GM21423 (cell line): ENCODE results near the gene CD4.

Source experiments
- ATAC-seq: cut with Tn5 transposase; IDR thresholded peaks from one replicate; pipeline ENCODE4 v1.9.1; 2021; ENCODE audit warnings: mild to moderate bottlenecking, moderate library complexity; ENCODE audit not compliant: unreplicated experiment

CD4 gene

DNA sequence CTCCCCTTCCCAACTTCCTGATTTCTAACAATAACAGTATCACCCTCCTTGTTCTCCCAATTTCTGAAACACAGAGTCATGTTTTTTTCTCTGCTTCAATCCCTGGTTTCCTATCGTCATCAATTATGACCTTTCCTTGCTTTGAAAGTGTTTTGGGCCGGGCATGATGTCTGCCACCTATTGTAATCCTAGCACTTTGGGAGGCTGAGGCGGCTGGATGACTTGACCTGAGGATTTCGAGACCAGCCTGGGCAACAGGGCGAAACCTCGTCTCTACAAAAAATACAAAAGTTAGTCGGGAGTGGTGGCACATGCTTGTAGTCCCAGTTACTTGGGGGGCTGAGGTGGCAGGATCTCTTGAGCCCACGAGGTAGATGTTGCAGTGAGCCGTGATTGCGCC lies 19.7 kb downstream of the CD4 start:
- ATAC-seq: no peak

DNA sequence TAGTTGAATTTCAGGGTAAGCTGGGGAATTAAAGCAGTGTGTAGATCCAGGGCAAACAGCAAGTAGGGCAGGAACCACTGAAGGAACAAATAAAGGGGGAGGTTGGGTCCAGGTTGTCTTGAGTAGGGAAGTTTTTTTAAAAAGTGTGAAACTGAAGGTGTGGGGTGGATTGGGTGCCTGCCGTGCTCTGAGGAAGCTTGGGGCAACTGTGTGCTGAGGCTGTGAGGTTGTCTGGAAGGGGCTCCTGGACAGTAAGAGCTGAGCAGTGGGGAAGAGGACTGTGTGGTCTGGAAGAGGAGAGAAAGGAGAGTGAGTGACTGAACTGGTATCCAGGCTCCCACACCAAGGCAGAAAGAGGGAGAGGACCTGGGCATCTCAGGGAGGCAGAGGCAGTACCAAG lies 21.4 kb downstream of the CD4 start:
- no peak for ATAC-seq

DNA sequence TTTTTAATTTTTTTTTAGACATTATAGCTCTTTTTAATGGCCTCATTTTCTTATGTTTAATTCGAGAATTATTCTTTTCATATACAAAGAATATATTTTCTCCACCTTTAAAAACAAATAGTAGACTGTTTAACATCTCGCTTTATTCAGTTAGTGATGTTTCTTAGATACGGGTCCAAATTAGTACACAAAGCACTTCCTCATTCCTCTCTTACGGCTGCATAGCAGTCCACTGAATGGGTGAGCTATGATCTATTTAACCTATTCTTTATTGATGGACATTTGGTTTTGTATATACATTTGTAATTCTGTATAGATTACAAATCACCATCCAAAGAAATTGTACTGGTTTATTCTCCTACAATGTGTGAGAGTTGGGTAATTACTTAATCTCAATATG lies 24.0 kb downstream of the CD4 start:
- no peak for ATAC-seq

DNA sequence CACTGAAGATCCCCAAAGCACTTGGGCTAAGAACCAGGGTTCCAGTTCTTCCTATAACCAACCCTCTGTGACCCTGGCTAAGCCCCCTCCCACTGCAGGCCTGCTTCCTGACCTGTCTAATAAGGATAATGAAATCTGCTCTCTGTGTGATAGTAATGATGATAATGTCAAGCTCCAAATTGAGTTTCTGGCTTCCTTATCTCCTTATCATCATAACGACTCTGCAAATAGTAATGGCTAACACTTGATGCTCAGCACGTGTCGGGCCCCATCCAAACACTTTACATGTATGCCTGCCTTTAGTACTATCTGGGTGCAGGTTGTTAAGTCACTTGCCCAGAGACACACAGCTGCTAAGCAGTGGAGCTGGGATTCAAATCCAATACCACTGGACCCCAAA lies 27.3 kb downstream of the CD4 start:
- no peak for ATAC-seq

DNA sequence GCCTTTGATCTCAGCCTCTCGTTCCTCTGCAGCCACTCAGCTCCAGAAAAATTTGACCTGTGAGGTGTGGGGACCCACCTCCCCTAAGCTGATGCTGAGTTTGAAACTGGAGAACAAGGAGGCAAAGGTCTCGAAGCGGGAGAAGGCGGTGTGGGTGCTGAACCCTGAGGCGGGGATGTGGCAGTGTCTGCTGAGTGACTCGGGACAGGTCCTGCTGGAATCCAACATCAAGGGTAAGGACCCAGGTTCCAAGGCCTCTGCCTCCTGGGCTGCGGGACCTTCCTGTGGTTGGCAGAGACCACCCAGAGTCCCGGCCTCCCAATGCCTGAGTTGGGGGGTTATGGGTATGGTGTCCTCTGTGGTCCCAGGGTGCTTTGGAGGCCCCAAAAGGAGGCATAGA lies 27.8 kb downstream of the CD4 start:
- ATAC-seq: no peak

DNA sequence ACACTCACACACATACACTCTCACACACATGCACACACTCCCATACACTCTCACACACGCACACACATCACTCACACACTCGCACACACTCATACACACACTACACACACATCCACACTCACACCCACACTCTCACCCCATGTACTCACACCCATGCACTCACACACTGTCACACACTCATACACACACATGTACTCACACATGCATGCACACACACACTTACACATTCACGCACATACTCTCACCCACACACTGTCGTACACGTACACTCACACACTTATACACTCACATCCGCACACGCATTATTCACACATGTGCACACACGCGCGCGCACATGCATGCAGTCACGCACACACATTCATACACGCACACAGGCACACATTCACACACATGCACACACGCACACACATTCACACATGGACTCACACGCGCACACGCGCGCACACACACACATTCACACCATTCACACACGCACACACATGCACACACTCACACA lies 28.4 kb downstream of the CD4 start:
- ATAC-seq: no peak

DNA sequence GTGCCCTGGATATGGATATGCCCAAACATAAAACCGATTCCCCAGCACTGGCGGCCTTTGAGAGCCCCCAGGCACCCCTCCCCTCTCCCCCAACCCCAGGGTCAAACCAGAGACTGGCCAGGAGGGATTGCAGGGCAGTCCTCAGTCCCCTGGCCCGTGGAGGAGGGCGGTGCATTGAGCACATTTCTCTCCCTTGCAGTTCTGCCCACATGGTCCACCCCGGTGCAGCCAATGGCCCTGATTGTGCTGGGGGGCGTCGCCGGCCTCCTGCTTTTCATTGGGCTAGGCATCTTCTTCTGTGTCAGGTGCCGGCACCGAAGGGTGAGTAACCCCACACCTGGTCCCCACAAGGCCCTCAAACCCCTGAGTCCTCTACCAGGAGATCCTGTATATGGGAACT lies 28.9 kb downstream of the CD4 start:
- no peak for ATAC-seq

DNA sequence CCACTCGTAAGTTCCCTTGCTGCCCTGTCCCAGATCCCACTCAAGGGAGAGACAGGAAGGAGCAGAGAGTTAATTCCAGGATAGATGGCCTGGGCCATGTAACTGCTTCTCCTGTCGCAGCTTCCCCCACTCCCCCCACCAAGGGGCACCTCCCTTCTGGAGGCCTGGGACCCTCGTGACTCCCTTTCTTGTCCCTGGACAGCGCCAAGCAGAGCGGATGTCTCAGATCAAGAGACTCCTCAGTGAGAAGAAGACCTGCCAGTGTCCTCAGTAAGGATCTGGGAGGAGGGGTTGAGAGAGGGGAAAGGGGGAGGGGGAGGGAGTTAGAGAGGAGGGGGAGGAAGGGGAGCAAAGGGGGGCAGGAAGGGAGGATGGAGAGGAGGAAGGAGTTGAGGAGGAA lies 29.3 kb downstream of the CD4 start:
- ATAC-seq: no peak

DNA sequence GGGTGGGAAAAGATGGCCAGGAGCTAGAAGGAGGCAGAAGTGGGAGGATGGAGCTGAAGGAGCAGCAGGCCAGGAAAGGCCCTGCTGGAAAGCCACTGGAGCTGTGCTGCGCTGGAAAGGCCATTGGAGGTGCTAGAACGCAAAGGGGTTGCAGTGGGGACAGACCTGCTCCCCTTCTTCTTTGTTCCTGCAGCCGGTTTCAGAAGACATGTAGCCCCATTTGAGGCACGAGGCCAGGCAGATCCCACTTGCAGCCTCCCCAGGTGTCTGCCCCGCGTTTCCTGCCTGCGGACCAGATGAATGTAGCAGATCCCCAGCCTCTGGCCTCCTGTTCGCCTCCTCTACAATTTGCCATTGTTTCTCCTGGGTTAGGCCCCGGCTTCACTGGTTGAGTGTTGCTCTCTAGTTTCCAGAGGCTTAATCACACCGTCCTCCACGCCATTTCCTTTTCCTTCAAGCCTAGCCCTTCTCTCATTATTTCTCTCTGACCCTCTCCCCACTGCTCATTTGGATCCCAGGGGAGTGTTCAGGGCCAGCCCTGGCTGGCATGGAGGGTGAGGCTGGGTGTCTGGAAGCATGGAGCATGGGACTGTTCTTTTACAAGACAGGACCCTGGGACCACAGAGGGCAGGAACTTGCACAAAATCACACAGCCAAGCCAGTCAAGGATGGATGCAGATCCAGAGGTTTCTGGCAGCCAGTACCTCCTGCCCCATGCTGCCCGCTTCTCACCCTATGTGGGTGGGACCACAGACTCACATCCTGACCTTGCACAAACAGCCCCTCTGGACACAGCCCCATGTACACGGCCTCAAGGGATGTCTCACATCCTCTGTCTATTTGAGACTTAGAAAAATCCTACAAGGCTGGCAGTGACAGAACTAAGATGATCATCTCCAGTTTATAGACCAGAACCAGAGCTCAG lies 30.0 kb downstream of the CD4 start:
- ATAC-seq: no peak

DNA sequence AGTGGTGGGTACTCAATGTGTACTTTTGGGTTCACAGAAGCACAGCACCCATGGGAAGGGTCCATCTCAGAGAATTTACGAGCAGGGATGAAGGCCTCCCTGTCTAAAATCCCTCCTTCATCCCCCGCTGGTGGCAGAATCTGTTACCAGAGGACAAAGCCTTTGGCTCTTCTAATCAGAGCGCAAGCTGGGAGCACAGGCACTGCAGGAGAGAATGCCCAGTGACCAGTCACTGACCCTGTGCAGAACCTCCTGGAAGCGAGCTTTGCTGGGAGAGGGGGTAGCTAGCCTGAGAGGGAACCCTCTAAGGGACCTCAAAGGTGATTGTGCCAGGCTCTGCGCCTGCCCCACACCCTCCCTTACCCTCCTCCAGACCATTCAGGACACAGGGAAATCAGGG lies 30.8 kb downstream of the CD4 start:
- ATAC-seq: no peak

DNA sequence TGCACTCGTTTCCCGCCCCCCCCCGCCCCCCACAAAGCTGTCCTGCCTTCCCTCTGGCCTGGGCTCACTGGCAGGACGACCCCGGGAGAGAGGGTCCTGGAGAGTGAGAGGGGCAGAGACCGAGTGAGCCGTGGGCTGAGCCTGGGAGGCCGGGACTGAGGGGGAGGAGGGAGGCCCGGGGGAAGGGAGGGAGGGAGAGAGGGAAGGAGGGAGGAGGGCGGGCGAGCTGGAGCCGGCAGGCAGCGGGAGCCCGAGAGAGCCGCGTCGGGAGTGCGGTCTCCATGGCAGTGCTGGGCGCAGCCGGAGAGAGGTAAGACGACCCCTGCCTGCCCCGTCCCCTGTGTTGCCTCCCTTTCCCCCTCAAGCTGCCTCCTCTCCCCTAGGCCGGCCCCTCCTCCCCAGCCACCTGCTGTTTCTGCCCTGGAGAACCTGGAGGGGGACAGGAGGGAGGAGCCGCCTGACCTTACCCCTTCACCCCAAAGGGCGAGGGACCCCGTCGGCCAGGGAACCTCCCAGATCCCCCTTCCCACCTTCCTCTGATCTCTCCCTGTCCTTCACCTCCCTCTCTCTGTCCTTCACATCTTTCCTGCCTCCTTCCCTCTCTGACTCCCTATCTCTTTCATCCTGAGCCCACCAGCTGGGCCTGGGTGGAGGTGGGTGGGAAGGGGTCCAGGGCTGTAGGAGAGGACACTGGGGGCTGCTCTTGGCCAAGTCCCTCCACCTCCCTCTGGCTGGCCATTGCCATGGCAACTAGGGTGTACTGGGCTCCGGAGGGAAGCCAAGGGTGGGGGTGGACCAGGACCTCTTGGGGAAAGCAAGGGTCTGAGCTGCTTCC lies 32.5 kb downstream of the CD4 start, which contains the start of gene GPR162:
GPR162 (plus strand) TSS at position 231 of the 835 bp plus-strand sequence. CDS start 2,078 bp downstream, outside the sequence.
- ATAC-seq: no peak

DNA sequence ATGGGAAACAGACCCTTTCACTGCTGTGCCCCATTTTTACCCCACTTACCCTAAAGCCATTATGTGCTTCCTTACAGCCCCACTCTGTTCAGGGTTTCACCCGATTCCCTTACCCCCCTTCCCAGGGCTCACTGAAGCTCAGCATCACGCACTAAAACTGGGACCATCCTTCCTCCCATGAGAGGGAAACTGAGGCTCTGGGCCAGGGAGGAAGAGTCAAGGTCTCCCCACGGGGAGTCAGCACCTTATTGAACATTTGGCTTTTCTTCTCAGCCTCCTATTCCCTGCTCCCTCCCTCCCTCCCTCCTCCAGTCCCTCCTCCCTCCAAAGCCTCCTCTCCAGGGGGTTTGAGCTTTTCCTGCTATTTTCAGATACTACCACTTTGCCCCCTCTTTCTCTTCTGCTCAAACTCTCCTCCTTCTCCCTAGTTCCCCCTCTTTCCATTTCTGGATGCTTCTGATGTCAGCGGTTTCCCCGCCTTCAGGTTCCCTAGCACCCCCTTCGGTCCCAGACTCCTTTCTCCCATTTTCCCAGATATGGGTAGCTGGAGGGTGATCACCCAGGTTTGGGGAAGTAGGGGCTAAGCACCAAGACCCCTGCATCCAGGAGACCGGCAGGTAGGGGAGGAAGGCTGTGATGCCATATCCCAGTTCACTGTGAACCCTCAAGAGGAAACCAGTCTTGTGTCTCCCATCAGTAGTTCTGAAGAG lies 33.3 kb downstream of the CD4 start:
- no peak for ATAC-seq

DNA sequence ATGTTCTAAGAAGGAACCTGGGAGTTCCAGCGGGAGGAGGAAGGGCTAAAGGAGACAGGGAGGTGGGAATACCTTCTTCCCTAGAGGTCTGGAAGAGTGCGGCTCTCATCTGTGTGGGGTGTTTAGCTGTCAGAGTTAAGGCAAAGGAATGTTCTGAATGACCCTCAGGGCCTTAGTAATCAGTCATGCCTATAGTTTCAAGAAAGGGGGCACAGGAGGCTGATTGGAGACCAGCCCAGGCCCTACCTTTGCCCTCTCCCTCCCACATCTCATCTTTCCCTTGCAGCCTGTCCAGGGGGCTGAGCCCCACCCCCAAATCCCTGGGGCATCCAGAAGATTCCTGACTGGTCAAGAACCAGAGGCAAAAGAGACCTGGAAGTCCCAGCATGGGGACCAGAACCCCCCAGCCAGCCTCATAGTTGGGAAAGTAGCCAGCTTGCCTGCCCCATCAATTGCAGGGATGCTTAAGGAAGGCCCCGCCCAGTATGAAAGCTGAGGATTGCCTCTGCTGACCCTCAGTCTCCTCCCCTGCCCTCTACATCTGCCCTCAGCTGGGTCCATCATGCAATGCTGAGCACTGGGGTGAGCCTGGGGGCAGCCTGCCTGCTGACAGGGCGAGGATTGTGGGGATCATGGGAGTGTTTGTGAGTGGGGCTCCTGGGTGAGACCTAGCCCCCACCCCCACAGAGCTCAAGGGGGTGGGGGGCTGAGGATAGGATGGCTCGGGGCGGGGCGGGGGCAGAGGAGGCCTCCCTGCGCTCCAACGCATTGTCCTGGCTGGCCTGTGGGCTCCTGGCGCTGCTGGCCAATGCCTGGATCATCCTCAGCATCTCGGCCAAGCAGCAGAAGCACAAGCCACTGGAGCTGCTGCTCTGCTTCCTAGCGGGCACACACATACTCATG lies 34.1 kb downstream of the CD4 start:
- ATAC-seq: no peak

DNA sequence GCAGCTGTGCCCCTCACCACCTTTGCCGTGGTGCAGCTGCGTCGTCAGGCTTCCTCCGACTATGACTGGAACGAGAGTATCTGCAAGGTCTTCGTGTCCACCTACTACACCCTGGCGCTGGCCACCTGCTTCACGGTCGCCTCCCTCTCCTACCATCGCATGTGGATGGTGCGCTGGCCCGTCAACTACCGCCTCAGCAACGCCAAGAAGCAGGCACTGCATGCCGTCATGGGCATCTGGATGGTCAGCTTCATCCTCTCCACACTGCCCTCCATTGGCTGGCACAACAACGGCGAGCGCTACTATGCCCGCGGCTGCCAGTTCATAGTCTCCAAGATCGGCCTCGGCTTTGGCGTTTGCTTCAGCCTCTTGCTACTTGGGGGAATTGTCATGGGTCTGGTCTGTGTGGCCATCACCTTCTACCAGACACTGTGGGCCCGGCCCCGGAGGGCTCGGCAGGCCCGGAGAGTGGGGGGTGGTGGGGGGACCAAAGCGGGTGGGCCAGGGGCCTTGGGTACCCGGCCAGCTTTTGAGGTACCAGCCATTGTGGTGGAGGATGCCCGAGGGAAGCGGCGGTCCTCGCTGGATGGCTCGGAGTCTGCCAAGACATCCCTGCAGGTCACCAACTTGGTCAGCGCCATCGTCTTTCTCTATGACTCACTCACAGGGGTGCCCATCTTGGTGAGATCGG lies 34.9 kb downstream of the CD4 start:
- no peak for ATAC-seq

DNA sequence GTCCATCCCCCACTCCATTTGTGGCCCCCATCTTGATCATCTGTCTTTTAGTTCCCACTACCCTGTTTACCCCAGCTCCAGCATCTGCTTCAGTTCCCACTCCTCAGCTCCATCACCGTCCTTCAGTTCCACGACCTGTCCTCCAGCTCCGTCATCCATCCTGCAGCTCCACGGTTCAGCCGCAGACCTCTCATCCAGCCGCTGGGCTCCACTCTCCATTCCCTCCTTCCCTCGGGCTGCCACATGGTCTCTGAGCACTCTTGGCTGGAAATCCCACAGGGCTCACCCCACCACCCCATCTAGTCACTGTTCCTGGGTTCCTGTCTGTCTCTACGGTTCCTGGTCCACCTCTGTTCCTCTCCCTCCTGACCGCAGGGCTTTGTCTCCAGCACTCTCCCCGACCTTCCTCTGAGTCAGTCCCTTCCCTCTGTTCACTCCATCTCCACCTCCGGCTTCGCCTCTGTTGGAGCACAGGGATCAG lies 35.6 kb downstream of the CD4 start:
- no peak for ATAC-seq

DNA sequence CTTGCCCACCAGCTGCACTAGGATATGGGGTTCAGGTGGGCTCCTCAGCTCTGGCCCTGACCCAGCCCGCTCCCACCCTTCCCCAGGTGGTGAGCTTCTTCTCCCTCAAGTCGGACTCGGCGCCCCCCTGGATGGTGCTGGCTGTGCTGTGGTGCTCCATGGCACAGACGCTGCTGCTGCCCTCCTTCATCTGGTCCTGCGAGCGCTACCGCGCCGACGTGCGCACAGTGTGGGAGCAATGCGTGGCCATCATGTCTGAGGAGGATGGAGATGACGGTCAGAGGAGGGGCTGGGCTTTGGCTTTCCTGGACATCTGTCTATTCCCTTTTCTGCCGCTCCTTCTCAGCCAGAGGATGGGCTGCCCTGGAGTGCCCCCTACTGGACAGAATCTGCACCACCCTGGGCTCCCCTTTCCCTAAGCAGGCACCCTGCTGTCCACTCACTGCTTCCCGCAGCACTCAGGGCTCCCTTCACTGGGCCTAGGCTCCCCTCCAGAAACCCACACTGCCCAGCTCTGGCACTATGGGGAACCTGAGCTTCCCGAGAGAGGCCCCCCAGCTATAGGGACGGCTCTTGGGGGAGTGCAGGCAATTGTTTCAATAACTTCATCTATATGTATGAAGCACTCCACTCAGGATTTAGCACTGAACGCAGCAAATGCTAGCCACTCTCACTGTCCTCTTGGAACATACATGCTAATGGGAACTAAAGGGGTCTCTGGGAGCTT lies 36.2 kb downstream of the CD4 start:
- no peak for ATAC-seq

DNA sequence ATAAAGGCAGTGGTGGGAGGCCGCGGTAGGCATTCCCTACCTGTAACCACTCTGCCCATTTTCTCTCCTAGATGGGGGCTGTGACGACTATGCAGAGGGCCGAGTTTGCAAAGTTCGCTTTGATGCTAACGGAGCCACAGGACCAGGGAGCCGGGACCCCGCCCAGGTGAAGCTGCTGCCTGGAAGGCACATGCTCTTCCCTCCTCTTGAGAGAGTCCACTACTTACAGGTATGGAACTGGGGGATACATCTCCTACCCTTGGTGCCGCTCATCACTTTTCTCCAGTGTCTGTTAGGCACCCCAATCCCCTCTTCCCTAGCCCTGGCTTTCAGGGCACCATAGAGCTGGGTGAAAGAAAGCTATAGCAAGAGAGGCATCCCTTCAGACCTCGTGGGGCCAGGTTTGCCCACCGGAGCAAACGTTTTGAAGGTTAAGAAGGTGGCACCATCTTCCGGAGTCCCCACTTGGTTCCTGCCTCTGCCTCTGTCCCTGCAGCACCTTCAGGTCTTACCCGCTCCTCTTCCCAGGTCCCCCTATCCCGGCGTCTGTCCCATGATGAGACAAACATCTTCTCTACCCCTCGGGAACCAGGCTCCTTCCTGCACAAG lies 36.9 kb downstream of the CD4 start:
- ATAC-seq: no peak

DNA sequence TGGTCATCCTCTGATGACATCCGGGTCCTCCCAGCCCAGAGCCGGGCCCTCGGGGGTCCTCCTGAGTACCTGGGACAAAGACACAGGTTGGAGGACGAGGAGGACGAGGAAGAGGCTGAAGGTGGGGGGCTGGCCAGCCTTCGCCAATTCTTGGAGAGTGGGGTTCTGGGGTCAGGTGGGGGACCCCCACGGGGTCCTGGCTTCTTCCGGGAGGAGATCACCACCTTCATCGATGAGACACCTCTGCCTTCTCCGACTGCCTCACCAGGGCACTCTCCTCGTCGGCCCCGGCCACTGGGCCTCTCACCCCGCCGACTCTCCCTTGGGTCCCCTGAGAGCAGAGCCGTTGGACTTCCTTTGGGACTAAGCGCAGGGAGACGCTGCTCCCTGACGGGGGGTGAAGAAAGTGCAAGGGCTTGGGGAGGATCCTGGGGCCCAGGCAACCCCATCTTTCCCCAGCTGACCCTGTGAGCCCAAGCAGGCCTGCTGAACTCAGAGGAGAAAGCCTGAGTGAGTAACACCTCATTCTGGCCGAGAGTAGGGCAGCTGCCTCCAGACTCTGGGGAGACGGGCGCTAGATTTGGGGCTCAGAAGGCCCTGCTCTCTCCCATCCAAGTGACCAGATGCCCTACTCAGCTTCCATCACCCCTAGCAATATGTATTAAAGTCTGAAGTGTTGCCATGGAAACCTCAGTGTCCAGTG lies 37.6 kb downstream of the CD4 start:
- no peak for ATAC-seq
